CD4-positive, alpha-beta T cell treated with Interleukin-4 for 4 hours (primary cell): ENCODE measurements around the gene RXRA.
"Not testable (repeated sequence)": the region's sequence is repeated elsewhere in the genome, so short reads cannot be mapped to it uniquely, and the experiment has no call there.

Experiments used
- DNase-seq: peaks from one replicate; pipeline ENCODE4 v3.0.0-alpha.2; 2020

The RXRA gene

GRCh38 chr9:134294153-134295071 is 31.8 kb upstream of the RXRA start:
- DNase-seq = no peak

- DNase-seq = no peak
Measured at GRCh38 chr9:134295101-134295745, 31.0 kb upstream of the RXRA start.

DNA sequence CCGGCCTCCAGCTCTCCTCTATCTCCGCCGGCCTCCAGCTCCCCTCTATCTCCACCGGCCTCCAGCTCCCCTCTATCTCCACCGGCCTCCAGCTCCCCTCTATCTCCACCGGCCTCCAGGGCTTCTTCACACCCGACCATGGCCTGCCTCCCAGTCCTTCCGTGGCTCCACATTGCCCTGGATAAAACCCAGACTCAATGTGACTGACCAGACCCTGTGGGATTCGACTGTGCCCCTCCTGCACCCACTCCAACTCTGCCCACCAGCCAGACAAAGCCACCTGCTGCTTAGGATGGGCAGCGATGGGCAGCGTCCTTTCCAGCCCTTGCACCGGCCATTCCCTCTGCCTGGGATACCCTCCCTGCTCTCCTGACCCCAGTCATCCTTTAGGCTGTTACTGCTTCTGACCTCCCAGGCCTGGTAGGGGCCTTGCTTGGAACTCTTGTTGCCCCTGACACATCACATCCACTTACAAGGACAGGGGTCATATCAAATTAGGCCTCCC is 30.5 kb upstream of the RXRA start:
- no peak for DNase-seq

DNA sequence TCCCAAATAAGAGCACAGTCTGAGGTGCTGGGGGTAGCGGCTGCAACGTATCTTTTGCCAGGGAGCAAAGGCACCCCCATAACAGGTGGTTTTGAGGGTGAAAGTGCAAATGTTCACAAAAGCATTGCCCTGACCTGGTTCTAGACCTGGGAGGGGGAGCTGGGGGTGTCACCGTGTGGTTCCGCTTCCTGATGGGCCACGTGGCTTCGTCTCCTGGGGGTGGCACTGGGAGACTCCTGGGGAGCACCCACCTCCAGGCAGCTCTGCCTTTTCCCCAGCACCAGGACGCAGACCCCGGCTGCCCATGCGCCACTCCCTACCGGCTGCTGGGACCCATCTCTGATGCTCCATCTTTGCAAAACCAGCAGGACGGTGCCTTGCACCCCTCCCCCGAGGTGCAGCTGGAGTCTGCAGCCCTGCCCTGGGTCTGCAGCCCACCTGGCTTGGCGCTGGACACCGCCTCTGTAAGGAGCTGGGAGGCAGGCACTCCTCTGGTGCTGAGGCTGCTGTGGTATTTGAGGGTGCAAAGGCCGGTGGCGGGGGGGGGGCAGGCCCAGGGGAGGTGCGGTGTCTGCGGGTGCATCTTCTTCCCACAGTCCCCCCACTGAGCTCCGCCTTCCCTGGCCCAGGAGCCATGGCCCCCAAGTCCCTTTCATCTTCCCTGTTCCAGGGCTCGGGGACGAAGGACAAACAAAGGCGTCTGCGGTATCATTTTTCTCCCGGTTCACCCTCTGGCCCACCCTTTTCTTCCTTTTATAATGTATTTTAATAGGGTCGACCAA is 29.8 kb upstream of the RXRA start:
- no peak for DNase-seq

DNA sequence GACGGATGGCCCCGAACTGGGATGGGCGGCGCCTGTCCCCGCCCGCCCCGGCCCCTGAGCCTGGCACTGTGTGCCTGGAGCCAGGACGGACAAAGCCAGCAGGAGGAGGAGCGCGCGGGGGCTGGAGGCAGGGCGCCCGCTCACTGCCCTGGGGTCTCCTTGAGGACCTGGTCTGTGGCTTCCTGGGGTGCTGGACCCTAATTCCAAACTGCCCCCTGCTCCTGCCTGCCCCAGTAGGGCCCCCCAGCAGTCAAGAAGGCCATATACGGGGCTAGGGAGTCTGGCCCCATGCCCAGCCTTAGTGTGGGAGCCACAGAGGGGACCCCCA is 29.2 kb upstream of the RXRA start:
- no peak for DNase-seq

DNA sequence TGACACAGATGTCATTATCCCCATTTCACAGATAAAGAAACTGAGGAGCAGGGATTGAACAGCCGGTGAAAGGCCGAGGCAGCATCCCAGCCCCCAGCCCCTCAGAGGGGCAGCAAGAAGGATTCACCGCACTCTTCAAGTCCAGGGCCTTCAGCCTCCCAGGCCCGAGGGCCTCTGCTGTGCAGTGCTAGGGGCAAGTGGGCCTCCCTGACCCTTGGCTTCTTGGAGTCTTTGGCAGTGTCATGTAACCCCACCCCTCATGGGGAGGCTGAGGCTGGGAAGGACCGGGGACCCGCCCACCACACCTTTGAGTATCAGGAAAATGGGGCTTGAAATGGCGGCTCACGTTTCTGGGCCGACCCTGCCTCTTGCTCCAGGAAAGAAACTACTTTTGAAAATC is 28.7 kb upstream of the RXRA start:
- DNase-seq = no peak

GRCh38 chr9:134298000-134298399 is 28.3 kb upstream of the RXRA start:
- DNase-seq = no peak

GRCh38 chr9:134299068-134299467 is 27.2 kb upstream of the RXRA start:
- DNase-seq = no peak

DNA sequence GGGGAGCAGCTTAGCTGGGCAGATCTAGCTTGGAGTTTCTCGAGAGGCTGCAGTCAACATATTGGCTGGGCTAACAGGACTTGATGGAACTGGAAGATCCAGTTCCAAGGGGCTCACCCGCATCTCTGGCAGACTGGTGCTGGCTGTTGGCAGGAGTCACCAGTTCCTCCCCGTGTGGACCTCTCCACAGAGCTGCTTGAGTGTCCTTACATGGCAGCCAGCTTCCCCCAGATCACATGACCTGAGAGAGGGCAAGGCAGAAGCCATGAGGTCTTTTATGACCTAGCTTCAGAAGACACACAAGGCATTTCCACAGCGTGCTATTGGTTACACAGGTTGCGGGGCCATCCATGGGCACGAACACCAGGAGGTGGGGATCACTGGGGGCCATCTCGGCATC is 26.4 kb upstream of the RXRA start:
- DNase-seq = no peak

GRCh38 chr9:134301387-134302129 is 24.7 kb upstream of the RXRA start:
- peak; percentile 86 for DNase-seq

- no peak for DNase-seq
Measured at GRCh38 chr9:134302130-134302817, 24.0 kb upstream of the RXRA start.

- no peak for DNase-seq
Measured at GRCh38 chr9:134303601-134304000, 22.7 kb upstream of the RXRA start.

GRCh38 chr9:134304261-134304660 is 22.0 kb upstream of the RXRA start:
- DNase-seq = no peak

GRCh38 chr9:134304690-134305089 is 21.6 kb upstream of the RXRA start:
- no peak for DNase-seq

- no peak for DNase-seq
Measured at GRCh38 chr9:134305533-134305932, 20.7 kb upstream of the RXRA start.

DNA sequence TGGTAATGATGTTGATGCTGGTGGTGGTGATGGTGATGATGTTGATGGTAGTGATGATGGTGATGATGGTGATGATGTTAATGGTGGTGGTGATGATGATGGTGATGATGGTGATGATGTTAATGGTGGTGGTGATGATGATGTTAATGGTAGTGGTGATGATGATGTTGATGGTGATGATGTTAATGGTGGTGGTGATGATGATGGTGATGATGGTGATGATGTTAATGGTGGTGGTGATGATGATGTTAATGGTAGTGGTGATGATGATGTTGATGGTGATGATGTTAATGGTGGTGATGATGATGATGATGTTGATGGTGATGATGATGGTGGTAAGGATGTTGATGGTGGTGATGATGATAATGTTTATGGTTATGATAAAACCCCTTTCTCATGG is 20.2 kb upstream of the RXRA start:
- not testable (repeated sequence) for DNase-seq

GRCh38 chr9:134306636-134307600 is 19.3 kb upstream of the RXRA start:
- DNase-seq = no peak

DNA sequence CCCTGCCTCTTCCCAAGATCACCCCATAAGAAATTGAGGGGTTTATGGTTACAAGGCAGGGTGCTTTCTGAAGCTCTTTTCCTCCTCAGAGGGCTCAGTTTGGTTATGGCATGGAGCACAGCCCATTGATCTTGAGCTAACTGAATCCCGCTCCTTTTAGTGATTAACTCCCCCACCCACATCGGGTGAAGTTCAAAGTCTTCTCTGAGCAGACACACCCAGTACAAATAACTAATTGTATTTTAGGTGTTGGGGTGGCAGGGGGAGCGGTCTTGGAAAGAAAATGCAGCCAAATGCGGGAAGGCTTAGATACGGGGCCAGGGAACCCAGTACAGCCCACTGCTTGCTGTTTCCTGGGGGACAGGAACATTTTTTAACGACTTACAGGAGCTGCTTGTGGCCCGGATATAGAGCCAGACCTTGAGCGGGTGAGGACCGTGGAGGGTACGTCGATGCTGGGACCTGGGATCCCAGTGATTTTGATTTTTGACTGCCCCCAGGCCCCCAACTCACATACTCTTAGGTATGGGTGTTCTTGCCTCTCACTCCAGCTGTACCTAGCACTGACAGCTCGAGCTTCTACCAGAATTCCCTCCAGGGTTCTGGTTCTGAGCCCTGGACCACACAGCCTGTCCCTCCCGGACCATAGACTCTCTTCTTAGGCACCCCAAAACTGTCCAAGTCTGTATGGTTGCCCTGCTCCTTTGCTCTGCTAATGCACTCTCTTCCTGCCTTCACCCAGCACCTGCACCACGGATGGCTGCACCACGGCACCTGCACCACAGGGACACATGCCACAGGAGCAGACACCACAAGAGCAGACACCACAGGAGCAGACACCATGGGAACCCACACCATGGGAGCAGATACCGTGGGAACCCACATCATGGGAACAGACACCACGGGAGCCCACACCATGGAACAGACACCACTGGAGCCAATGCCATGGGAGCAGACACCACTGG is 18.3 kb upstream of the RXRA start:
- no peak for DNase-seq

DNA sequence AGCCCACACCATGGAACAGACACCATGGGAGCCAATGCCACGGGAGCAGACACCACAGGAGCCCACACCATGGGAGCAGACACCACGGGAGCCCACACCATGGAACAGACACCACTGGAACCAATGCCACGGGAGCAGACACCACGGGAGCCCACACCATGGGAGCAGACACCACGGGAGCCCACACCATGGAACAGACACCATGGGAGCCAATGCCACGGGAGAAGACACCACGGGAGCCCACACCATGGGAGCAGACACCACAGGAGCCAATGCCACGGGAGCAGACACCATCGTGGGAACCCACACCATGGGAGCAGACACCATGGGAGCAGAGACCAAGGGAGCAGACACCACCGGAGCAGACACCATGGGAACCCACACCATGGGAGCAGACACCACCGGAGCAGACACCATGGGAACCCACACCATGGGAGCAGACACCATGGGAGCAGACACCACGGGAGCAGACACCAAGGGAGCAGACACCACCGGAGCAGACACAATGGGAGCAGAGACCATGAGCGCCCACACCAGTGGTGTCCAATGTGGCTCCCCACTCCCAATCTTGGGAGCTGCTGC is 17.5 kb upstream of the RXRA start:
- DNase-seq = not testable (repeated sequence)
